Astrocyte of the spinal cord (primary cell): ENCODE measurements around the gene FBLN1.

Experiments used
- DNase-seq: peaks from one replicate; pipeline ENCODE4 v3.0.0; 2011; ENCODE audit warnings: low read depth, low spot score
- H3K4me3 ChIP-seq: 2 replicates; pipeline ENCODE4 v1.5.1; 2011; ENCODE audit warnings: low read depth, mild to moderate bottlenecking, low read length, moderate library complexity
- in situ Hi-C: cut with HindIII; loops from 2 replicates; pipeline ENCODE4 v1.10.0; 2017; ENCODE audit warnings: low sequenced_read_pairs
- TF ChIP-seq, protein P1 (sequence below): IDR thresholded peaks from 2 replicates; pipeline ENCODE4 v1.5.1; 2012; ENCODE audit warnings: low read depth, mild to moderate bottlenecking, low read length, inconsistent platforms

Gene FBLN1

DNA sequence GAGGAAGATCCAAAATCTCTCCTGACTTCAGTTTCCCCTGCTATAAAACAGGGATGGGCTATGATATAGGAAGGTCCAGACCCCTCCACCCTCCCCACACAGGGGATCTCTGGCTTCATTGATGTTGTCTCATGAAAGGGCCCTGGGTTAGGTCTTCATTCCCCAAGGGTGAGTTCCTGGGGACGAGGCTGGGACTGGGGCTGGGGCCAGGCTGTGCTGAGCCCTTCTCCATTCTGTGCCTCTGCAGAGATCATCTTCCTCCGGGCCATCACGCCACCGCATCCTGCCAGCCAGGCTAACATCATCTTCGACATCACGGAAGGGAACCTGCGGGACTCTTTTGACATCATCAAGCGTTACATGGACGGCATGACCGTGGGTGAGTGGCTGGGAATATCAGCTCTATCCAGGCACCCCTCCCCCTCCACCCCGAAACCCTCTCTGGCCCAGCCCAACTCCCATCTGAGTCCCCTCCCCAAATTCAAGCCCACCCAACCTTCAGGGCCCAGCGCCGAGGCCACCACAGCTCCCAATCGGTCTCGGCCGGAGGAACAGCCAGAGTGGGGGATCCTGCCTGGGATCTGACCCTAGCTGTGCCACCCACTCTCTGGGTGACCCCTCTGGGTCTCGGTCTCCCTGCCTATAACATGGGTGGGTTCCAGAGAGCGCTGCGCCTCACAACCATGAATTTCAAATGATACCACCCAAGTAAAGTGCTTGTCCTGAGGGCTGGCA, 74.2 kb downstream of the FBLN1 start:
- no peak overlapping the region for H3K4me3 ChIP-seq
- in situ Hi-C loops, result no loop called here
- DNase-seq, result no peak

DNA sequence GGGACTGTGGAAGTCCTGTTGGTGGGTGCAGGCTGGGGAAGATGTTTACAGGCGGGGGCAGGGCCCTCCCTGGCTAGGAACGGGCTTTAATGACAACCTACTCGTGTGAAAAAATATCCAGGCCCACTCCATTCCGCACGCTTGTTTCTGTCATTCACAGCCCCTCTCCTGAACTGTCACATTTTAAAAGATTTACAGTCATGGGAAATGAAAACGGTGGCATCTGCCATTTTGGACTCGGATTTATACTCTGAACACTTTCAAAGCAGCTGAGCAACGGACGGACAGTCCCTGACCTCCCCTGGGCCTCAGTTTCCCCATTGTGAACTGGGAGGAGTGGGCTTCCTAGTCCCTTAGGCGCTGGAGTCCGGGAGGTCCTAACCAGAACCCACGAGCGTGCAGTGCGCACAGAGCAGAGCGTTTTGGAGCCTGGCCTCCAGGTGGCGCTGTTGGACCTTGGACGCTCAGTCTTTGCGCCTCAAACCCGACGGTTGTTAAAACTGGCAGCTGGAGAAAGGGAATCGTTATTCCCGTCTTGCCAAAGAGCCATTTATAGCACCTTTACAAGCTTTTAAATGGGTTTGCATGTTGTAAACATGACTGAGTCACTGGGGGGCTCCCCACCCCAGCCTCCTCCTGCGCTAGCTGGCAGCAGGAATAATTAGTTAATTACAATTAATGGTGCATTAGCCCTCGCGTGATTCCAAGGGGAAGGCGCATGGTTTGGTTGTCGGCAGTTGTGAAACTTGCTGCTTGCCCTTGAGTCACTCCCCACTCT, 75.3 kb downstream of the FBLN1 start:
- no peak overlapping the region for H3K4me3 ChIP-seq
- DNase-seq, result peak; percentile 75
- TF ChIP-seq, protein P1, sequence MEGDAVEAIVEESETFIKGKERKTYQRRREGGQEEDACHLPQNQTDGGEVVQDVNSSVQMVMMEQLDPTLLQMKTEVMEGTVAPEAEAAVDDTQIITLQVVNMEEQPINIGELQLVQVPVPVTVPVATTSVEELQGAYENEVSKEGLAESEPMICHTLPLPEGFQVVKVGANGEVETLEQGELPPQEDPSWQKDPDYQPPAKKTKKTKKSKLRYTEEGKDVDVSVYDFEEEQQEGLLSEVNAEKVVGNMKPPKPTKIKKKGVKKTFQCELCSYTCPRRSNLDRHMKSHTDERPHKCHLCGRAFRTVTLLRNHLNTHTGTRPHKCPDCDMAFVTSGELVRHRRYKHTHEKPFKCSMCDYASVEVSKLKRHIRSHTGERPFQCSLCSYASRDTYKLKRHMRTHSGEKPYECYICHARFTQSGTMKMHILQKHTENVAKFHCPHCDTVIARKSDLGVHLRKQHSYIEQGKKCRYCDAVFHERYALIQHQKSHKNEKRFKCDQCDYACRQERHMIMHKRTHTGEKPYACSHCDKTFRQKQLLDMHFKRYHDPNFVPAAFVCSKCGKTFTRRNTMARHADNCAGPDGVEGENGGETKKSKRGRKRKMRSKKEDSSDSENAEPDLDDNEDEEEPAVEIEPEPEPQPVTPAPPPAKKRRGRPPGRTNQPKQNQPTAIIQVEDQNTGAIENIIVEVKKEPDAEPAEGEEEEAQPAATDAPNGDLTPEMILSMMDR, result peak; percentile 92
- in situ Hi-C loops, result no loop called here

More for the DNA sequence above, 74.2 kb downstream of the FBLN1 start:
- TF ChIP-seq, protein P1, result no peak

DNA sequence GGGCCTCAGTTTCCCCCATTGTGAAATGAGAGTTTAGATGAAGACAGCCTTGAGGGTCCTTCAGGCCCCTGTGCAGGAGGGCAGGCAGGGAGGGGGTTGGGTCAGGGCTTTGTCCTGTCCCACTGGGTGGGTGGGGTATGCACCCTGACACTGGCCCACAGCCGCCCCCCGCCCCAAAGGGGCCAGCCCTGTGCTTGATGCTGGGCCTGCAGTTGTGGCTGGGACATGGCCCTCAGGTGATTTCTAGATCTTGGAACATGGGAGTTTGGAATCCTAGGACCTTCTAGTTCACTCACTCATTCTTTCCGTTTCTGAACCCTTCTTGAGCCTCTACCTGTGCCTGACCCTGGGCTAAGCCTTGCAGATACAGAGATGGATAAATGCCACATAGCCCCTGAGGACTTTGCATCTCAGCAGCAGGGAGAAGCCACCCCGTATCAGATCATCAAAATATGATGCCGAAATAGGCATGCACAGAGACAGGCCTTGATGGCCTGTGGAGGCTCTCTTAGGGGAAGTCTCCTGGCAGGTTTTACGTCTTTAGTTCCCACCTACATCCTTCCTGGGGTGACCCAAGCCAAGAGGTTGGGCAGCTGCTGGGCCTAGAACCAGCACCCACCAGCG, 76.0 kb downstream of the FBLN1 start:
- DNase-seq, result no peak
- no peak overlapping the region for H3K4me3 ChIP-seq
- TF ChIP-seq, protein P1, result no peak
- in situ Hi-C loops, result no loop called here

GRCh38 chr22:45579306-45579705, 76.6 kb downstream of the FBLN1 start:
- DNase-seq, result no peak

DNA sequence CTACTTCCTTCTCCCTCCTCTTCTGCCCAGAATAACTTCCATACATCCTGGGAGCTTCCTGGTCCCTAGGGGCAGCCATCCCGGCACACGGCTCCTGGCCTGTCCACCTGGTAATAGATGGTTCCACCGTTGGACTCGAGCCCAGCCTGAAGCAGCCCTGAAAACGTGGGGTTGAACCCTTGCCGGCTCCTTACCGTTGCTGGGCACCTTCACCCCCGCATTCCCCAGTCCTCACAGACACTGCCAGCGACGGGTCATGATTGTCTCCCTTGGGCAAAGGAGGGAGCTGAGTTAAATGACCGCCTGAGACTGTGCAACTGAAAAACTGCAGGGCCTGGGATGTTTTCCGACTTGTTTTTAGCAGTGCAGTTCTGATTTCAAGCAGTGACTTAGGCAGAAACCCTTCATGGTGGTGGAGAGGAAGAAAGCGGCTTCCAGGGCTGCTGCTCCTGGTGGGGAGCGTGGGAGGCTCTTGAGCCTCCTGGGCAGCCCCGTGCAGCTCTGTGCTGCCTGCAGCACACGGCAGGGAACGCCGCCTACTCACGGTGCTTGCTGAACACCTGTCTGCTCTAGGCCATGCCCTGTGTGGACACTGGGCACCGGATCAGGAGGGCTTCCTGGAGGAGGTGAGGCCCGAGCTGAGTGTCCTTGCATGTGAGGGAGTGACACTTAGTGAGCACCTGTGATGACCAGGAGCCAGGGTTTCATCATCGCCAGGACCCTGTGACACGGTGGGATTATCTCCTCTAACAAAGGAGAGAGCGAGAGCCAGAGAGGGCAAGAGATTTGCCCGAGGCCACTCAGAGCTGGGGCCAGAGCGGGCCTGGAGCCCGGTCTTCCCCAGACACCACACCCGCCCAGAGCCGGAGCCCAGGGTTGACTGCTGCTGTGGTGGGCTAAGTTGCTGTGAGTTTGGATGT, 77.4 kb downstream of the FBLN1 start:
- no peak overlapping the region for H3K4me3 ChIP-seq
- in situ Hi-C loops, result no loop called here
- DNase-seq, result no peak
- TF ChIP-seq, protein P1, result no peak

More at GRCh38 chr22:45579306-45579705, 76.6 kb downstream of the FBLN1 start:
- no peak overlapping the region for H3K4me3 ChIP-seq
- in situ Hi-C loops, result no loop called here
- TF ChIP-seq, protein P1, result no peak
